GM12878 (cell line): Measurements from ENCODE around the gene MUC20. TPM values are rescaled to one million over a fixed set of nuclear protein-coding genes. Genes with fewer than 3 reads are reported as not detected.

Experiments used
- ATAC-seq: fragments of 200-7000 bp; cut with Tn5 transposase; 3 replicates; pipeline ENCODE4 v1.9.1; 2020; ENCODE audit warnings: mild to moderate bottlenecking, moderate library complexity
- BruUV-seq: library from RNA; stranded (reverse); fragments of 400-500 nt; replicated peaks from 2 replicates; lab custom pipeline; 2021; lab: Mats Ljungman, UMichigan
- CTCF ChIA-PET: fragments of 300-600 bp; sonication (Branson Sonifier 250); formaldehyde crosslinking; extraction: SDS; loops from one replicate; lab custom pipeline; 2021; ENCODE audit warnings: inconsistent platforms; lab: Yijun Ruan, JAX
- POLR2A ChIA-PET: fragments of 350-600 bp; formaldehyde crosslinking; extraction: SDS; loops from one replicate; lab custom pipeline; 2021; ENCODE audit warnings: inconsistent platforms; lab: Charles Lee
- RAD21 ChIA-PET: fragments of 300-600 bp; sonication (Branson Sonifier 250); formaldehyde crosslinking; loops from one replicate; lab custom pipeline; 2023; ENCODE audit warnings: antibody characterized with exemption; ENCODE audit not compliant: unreplicated experiment; lab: Charles Lee
- SMC1A ChIA-PET: fragments of 300-600 bp; sonication (Branson Sonifier 250); formaldehyde crosslinking; loops from one replicate; lab custom pipeline; 2023; ENCODE audit not compliant: unreplicated experiment, uncharacterized antibody; lab: Charles Lee
- DNase-seq: peaks from one replicate; pipeline ENCODE4 v3.0.0-alpha.2; 2011; ENCODE audit warnings: low read depth, low spot score
- FAIRE-seq: peaks from 3 replicates; lab custom pipeline; 2011; peaks lifted over from hg19 to GRCh38; lab: Jason Lieb, UNC
- H2AFZ ChIP-seq: 2 replicates; pipeline ENCODE4 v1.6.0; 2011; ENCODE audit warnings: low read depth, low read length, control low read depth; ENCODE audit not compliant: control insufficient read depth
- H3K27ac ChIP-seq: 2 replicates; pipeline ENCODE4 v1.5.1; 2011; ENCODE audit warnings: control low read depth; ENCODE audit not compliant: control insufficient read depth, insufficient read depth
- H3K27me3 ChIP-seq, 2 experiments: replicated peaks in 1 of 2; 2 replicates each; pipeline versions ENCODE4 v1.6.0 to v1.6.1; 2011; ENCODE audit warnings: low read length in 1 of 2; ENCODE audit not compliant: control insufficient read depth in 2 of 2, insufficient read depth in 2 of 2
- H3K36me3 ChIP-seq, 2 experiments: 2 replicates each; pipeline ENCODE4 v1.5.1; 2011; ENCODE audit warnings: low read length in 1 of 2; ENCODE audit not compliant: control insufficient read depth in 2 of 2, insufficient read depth in 2 of 2
- H3K4me1 ChIP-seq: 2 replicates; pipeline ENCODE4 v1.6.1; 2011; ENCODE audit warnings: mild to moderate bottlenecking, low read length, moderate library complexity, mixed read lengths; ENCODE audit not compliant: control insufficient read depth, insufficient read depth
- H3K4me2 ChIP-seq: 2 replicates; pipeline ENCODE4 v1.6.0; 2011; ENCODE audit warnings: control low read depth; ENCODE audit not compliant: control insufficient read depth, insufficient read depth
- H3K4me3 ChIP-seq: fragments of 200-600 bp; sonication (generic); 2 replicates; pipeline ENCODE4 v1.5.1; 2016
- H3K79me2 ChIP-seq: 2 replicates; pipeline ENCODE4 v1.6.0; 2011; ENCODE audit warnings: low read length; ENCODE audit not compliant: control insufficient read depth, insufficient read depth
- H3K9ac ChIP-seq: 2 replicates; pipeline ENCODE4 v1.8.0; 2011; ENCODE audit warnings: low read length, control low read depth, mixed read lengths; ENCODE audit not compliant: control insufficient read depth, insufficient read depth
- H3K9me3 ChIP-seq: replicated peaks from 3 replicates; pipeline ENCODE4 v1.5.1; 2011; ENCODE audit warnings: mild to moderate bottlenecking, low read length; ENCODE audit not compliant: control insufficient read depth, insufficient read depth
- H4K20me1 ChIP-seq: 2 replicates; pipeline ENCODE4 v1.6.0; 2011; ENCODE audit not compliant: control insufficient read depth, insufficient read depth
- BRCA1 ChIP-seq: IDR thresholded peaks from 2 replicates; pipeline ENCODE4 v1.6.1; 2011; ENCODE audit warnings: low read depth, low read length, improper control_type of control experiment
- E4F1 ChIP-seq: fragments of 450-650 bp; IDR thresholded peaks from 2 replicates; pipeline ENCODE4 v1.6.1; 2018; ENCODE audit warnings: borderline replicate concordance, mild to moderate bottlenecking; ENCODE audit not compliant: partially characterized antibody
- KDM1A ChIP-seq: fragments of 200-600 bp; sonication (generic); IDR thresholded peaks from 2 replicates; pipeline ENCODE4 v1.6.1; 2016; ENCODE audit warnings: borderline replicate concordance
- MTA2 ChIP-seq: fragments of 450-650 bp; IDR thresholded peaks from 2 replicates; pipeline ENCODE4 v1.6.1; 2016; ENCODE audit warnings: low read depth, mild to moderate bottlenecking, moderate library complexity
- NR2F1 ChIP-seq: fragments of 450-650 bp; conservative IDR thresholded peaks from 2 replicates; pipeline ENCODE4 v1.6.1; 2017; ENCODE audit warnings: mild to moderate bottlenecking
- PAX5 ChIP-seq: IDR thresholded peaks from 2 replicates; pipeline ENCODE4 v1.6.1; 2011; ENCODE audit warnings: low read depth, low read length, borderline replicate concordance
- RAD21 ChIP-seq: IDR thresholded peaks from 2 replicates; pipeline ENCODE4 v1.6.1; 2011; ENCODE audit warnings: mild to moderate bottlenecking, low read depth, low read length, moderate library complexity; ENCODE audit not compliant: insufficient read depth
- TCF12 ChIP-seq: IDR thresholded peaks from 2 replicates; pipeline ENCODE4 v1.6.1; 2011; ENCODE audit warnings: low read depth, mild to moderate bottlenecking, low read length
- ZBTB4 ChIP-seq: fragments of 450-650 bp; formaldehyde crosslinking; IDR thresholded peaks from 2 replicates; pipeline ENCODE4 v1.4.0; 2022; ENCODE audit warnings: mild to moderate bottlenecking, moderate library complexity
- ZBTB40 ChIP-seq: fragments of 450-650 bp; IDR thresholded peaks from 2 replicates; pipeline ENCODE4 v1.6.1; 2016; ENCODE audit warnings: mild to moderate bottlenecking, moderate library complexity, borderline replicate concordance
- ZNF24 ChIP-seq: fragments of 450-650 bp; IDR thresholded peaks from 2 replicates; pipeline ENCODE4 v1.6.1; 2017; ENCODE audit warnings: antibody characterized with exemption, mild to moderate bottlenecking
- WGBS: methylation state at CpG from one replicate; pipeline ENCODE4 v1.1.6; 2016; ENCODE audit warnings: low lambda C conversion rate; ENCODE audit not compliant: insufficient replicate concordance, insufficient coverage; ENCODE audit errors: missing lambda C conversion rate; 5-methylcytosine and 5-hydroxymethylcytosine counted together
- in situ Hi-C: fragments of 300-500 bp; cut with MboI; formaldehyde crosslinking; loops from 9 replicates; pipeline ENCODE4 v1.14.3; 2018; ENCODE audit warnings: mixed read lengths
- intact Hi-C: fragments of 100-400 bp; cut with micrococcal nuclease; formaldehyde crosslinking; loops from one replicate; pipeline ENCODE4 v1.14.2; 2022; ENCODE audit not compliant: unreplicated experiment
- polyA plus RNA-seq, 11 experiments: library from polyadenylated mRNA; depleted of rRNA in 4 of 11; unstranded in 6 of 11; stranded (reverse) in 5 of 11; fragments of >200 nt; fragmentation: Nextera tagmentation in 4 of 11; fragmentation: Illumina TruSeq in 1 of 11; extraction: Ambion mirVana in 4 of 11; extraction: Trizol in 1 of 11; gene quantifications; 1 replicate in 1 of 11; 2 replicates in 10 of 11; pipeline versions ENCODE4 v1.2.1 to v1.2.3, GENCODE V29; 2011 to 2016; ENCODE audit warnings: inconsistent platforms in 2 of 11, missing spikeins in 2 of 11, low read depth in 1 of 11
- total RNA-seq, 4 experiments: library from RNA; depleted of rRNA in 3 of 4; stranded (reverse); fragments of >200 nt in 3 of 4; fragmentation: Illumina TruSeq in 1 of 4; extraction: Trizol in 1 of 4; gene quantifications; 2 replicates each; pipeline versions ENCODE4 v1.2.1 to v1.2.3, GENCODE V29; 2013 to 2021

Gene MUC20
- total and polyA plus RNA-seq, 10 of the 15 experiments (the other 5 are each of a cell fraction or from before 2014, with no cell fraction given), result 0.04 to 0.46 (median 0.17) TPM; not detected in 3

- no peak for TF ChIP-seq E4F1
- TF ChIP-seq, all 136 proteins: peak for 0
Measured at GRCh38 chr3:195700319-195700718, 20.5 kb upstream of the MUC20 start (continued).

GRCh38 chr3:195701042-195701915 is 19.5 kb upstream of the MUC20 start:
- POLR2A ChIA-PET, result no interaction called here
- Histone ChIP-seq H3K4me2 (no peak overlapping the region), H3K79me2 (no peaks in the 10 kb centered on the region), H3K4me3 (no peak overlapping the region), H3K27ac (no peak overlapping the region), H3K27me3 (no peaks in the 10 kb centered on the region), H3K9me3 (no peaks in the 10 kb centered on the region), H4K20me1 (no peaks in the 10 kb centered on the region), H3K9ac (no peak overlapping the region), H3K4me1 (no peaks in the 10 kb centered on the region), H3K36me3 (no peaks in the 10 kb centered on the region; a peak in 1 of 4 replicates), H2AFZ (no peak overlapping the region)
- RAD21 ChIA-PET, result no interaction called here
- WGBS, result 62% methylated on average over 9 of the region's 9 CpGs
- DNase-seq (no peak), ATAC-seq (no peak), FAIRE-seq (no peak)
- BruUV-seq, result no TSS peak
- intact Hi-C loops, result no loop called here
- SMC1A ChIA-PET, result no interaction called here
- in situ Hi-C loops, result no loop called here
- CTCF ChIA-PET, result no interaction called here
- TF ChIP-seq PAX5, result no peak
- TF ChIP-seq KDM1A, result no peak
- no peak for TF ChIP-seq RAD21
- no peak for TF ChIP-seq NR2F1
- no peak for TF ChIP-seq MTA2
- TF ChIP-seq TCF12, result no peak
- TF ChIP-seq BRCA1, result no peak
- TF ChIP-seq ZNF24, result no peak
- no peak for TF ChIP-seq ZBTB4 (CRISPR knock-in tag)
- no peak for TF ChIP-seq ZBTB40
